Forelimb muscle (tissue), 1 donor: ENCODE measurements around the gene SIX2. TPM values are rescaled to one million over a fixed set of nuclear protein-coding genes. Genes with fewer than 3 reads are reported as not detected.

Source experiments
- DNase-seq: peaks from one replicate; pipeline ENCODE4 v3.0.0-alpha.2; 2013; ENCODE audit warnings: low read depth
- polyA plus RNA-seq: library from polyadenylated mRNA; unstranded; fragments of 120-200 nt; gene quantifications from one replicate; pipeline ENCODE4 v1.2.1, GENCODE V29; 2013; ENCODE audit not compliant: insufficient read length

SIX2 gene
- polyA plus RNA-seq, 1 donor: 6.2 TPM

- DNase-seq: no peak
These were observed 11.2 kb upstream of the SIX2 start for GRCh38 chr2:45020439-45020838.

GRCh38 chr2:45018023-45018422 lies 8.8 kb upstream of the SIX2 start:
- no peak for DNase-seq

GRCh38 chr2:45014831-45015230 lies 5.6 kb upstream of the SIX2 start:
- no peak for DNase-seq

- DNase-seq: no peak
These were observed 4.9 kb upstream of the SIX2 start for GRCh38 chr2:45014016-45014702.

GRCh38 chr2:45013229-45014015 lies 4.2 kb upstream of the SIX2 start:
- no peak for DNase-seq

- DNase-seq: no peak
These were observed 3.5 kb upstream of the SIX2 start for GRCh38 chr2:45012733-45013132.

GRCh38 chr2:45011621-45012602 lies 2.7 kb upstream of the SIX2 start:
- DNase-seq: no peak

GRCh38 chr2:45011121-45011520 lies 1.9 kb upstream of the SIX2 start:
- DNase-seq: no peak

- no peak for DNase-seq
These were observed 1.4 kb upstream of the SIX2 start for GRCh38 chr2:45010702-45011012.

- DNase-seq: peak; percentile 81
These were observed 863 bp upstream of the SIX2 start for GRCh38 chr2:45009928-45010701.

- DNase-seq: no peak
These were observed 739 bp downstream of the SIX2 start for GRCh38 chr2:45008296-45009129.

GRCh38 chr2:45007961-45008295 lies 1.3 kb downstream of the SIX2 start:
- DNase-seq: no peak

GRCh38 chr2:45006942-45007287 lies 2.3 kb downstream of the SIX2 start:
- DNase-seq: no peak

GRCh38 chr2:45006041-45006941 lies 3.0 kb downstream of the SIX2 start:
- DNase-seq: no peak

GRCh38 chr2:45005261-45006002 lies 3.8 kb downstream of the SIX2 start:
- DNase-seq: no peak

GRCh38 chr2:45004562-45005191 lies 4.6 kb downstream of the SIX2 start:
- DNase-seq: no peak

GRCh38 chr2:45003579-45004551 lies 5.4 kb downstream of the SIX2 start:
- no peak for DNase-seq
